Body of pancreas (tissue), 4 donors: ENCODE measurements around the gene OR2A12.

Experiments used
- CTCF ChIP-seq, 7 experiments: fragments of 450-650 bp in 4 of 7; fragments of 200-600 bp in 3 of 7; sonication (generic) in 3 of 7; IDR thresholded peaks; one replicate each; pipeline ENCODE4 v1.5.1; 2016 to 2019; ENCODE audit warnings: antibody characterized with exemption in 7 of 7
- POLR2A ChIP-seq, 3 donors: fragments of 450-650 bp; IDR thresholded peaks; one replicate each; pipeline ENCODE4 v1.6.1; 2016; ENCODE audit warnings: antibody characterized with exemption in 3 of 3, mild to moderate bottlenecking in 2 of 3

- TF ChIP-seq POLR2A (IDR thresholded peaks at IDR 0.05) (no peak), CTCF (IDR thresholded peaks at IDR 0.05) (no peak)
These were observed 12.7 kb downstream of the OR2A12 start for GRCh38 chr7:144098776-144099175.
